GM12878 (cell line): ENCODE results near the gene COTL1. TPM values are rescaled to one million over a fixed set of nuclear protein-coding genes. Genes with fewer than 3 reads are reported as not detected.
A peak's percentile ranks its signal among the peaks of the same experiment; 100 is the strongest.

Experiments
- ATAC-seq: fragments of 200-7000 bp; cut with Tn5 transposase; 3 replicates; pipeline ENCODE4 v1.9.1; 2020; ENCODE audit warnings: mild to moderate bottlenecking, moderate library complexity
- BruUV-seq: library from RNA; stranded (reverse); fragments of 400-500 nt; replicated peaks from 2 replicates; lab custom pipeline; 2021; lab: Mats Ljungman, UMichigan
- CTCF ChIA-PET: fragments of 300-600 bp; sonication (Branson Sonifier 250); formaldehyde crosslinking; extraction: SDS; loops from one replicate; lab custom pipeline; 2021; ENCODE audit warnings: inconsistent platforms; lab: Yijun Ruan, JAX
- POLR2A ChIA-PET: fragments of 350-600 bp; formaldehyde crosslinking; extraction: SDS; loops from one replicate; lab custom pipeline; 2021; ENCODE audit warnings: inconsistent platforms; lab: Charles Lee
- RAD21 ChIA-PET: fragments of 300-600 bp; sonication (Branson Sonifier 250); formaldehyde crosslinking; loops from one replicate; lab custom pipeline; 2023; ENCODE audit warnings: antibody characterized with exemption; ENCODE audit not compliant: unreplicated experiment; lab: Charles Lee
- SMC1A ChIA-PET: fragments of 300-600 bp; sonication (Branson Sonifier 250); formaldehyde crosslinking; loops from one replicate; lab custom pipeline; 2023; ENCODE audit not compliant: unreplicated experiment, uncharacterized antibody; lab: Charles Lee
- DNase-seq: peaks from one replicate; pipeline ENCODE4 v3.0.0-alpha.2; 2011; ENCODE audit warnings: low read depth, low spot score
- FAIRE-seq: peaks from 3 replicates; lab custom pipeline; 2011; peaks lifted over from hg19 to GRCh38; lab: Jason Lieb, UNC
- H2AFZ ChIP-seq: 2 replicates; pipeline ENCODE4 v1.6.0; 2011; ENCODE audit warnings: low read depth, low read length, control low read depth; ENCODE audit not compliant: control insufficient read depth
- H3K27ac ChIP-seq: 2 replicates; pipeline ENCODE4 v1.5.1; 2011; ENCODE audit warnings: control low read depth; ENCODE audit not compliant: control insufficient read depth, insufficient read depth
- H3K27me3 ChIP-seq, 2 experiments: replicated peaks in 1 of 2; 2 replicates each; pipeline versions ENCODE4 v1.6.0 to v1.6.1; 2011; ENCODE audit warnings: low read length in 1 of 2; ENCODE audit not compliant: control insufficient read depth in 2 of 2, insufficient read depth in 2 of 2
- H3K36me3 ChIP-seq, 2 experiments: 2 replicates each; pipeline ENCODE4 v1.5.1; 2011; ENCODE audit warnings: low read length in 1 of 2; ENCODE audit not compliant: control insufficient read depth in 2 of 2, insufficient read depth in 2 of 2
- H3K4me1 ChIP-seq: 2 replicates; pipeline ENCODE4 v1.6.1; 2011; ENCODE audit warnings: mild to moderate bottlenecking, low read length, moderate library complexity, mixed read lengths; ENCODE audit not compliant: control insufficient read depth, insufficient read depth
- H3K4me2 ChIP-seq: 2 replicates; pipeline ENCODE4 v1.6.0; 2011; ENCODE audit warnings: control low read depth; ENCODE audit not compliant: control insufficient read depth, insufficient read depth
- H3K4me3 ChIP-seq: fragments of 200-600 bp; sonication (generic); 2 replicates; pipeline ENCODE4 v1.5.1; 2016
- H3K79me2 ChIP-seq: 2 replicates; pipeline ENCODE4 v1.6.0; 2011; ENCODE audit warnings: low read length; ENCODE audit not compliant: control insufficient read depth, insufficient read depth
- H3K9ac ChIP-seq: 2 replicates; pipeline ENCODE4 v1.8.0; 2011; ENCODE audit warnings: low read length, control low read depth, mixed read lengths; ENCODE audit not compliant: control insufficient read depth, insufficient read depth
- H3K9me3 ChIP-seq: replicated peaks from 3 replicates; pipeline ENCODE4 v1.5.1; 2011; ENCODE audit warnings: mild to moderate bottlenecking, low read length; ENCODE audit not compliant: control insufficient read depth, insufficient read depth
- H4K20me1 ChIP-seq: 2 replicates; pipeline ENCODE4 v1.6.0; 2011; ENCODE audit not compliant: control insufficient read depth, insufficient read depth
- IRF4 ChIP-seq: IDR thresholded peaks from 2 replicates; pipeline ENCODE4 v1.6.1; 2011; ENCODE audit warnings: low read depth, low read length
- MEF2B ChIP-seq: fragments of 450-650 bp; IDR thresholded peaks from 2 replicates; pipeline ENCODE4 v1.6.1; 2018; ENCODE audit warnings: mild to moderate bottlenecking, moderate library complexity; ENCODE audit not compliant: partially characterized antibody, poor library complexity, severe bottlenecking
- MTA3 ChIP-seq: IDR thresholded peaks from 2 replicates; pipeline ENCODE4 v1.6.1; 2012; ENCODE audit warnings: low read length, inconsistent platforms, borderline replicate concordance
- NBN ChIP-seq: fragments of 450-650 bp; IDR thresholded peaks from 2 replicates; pipeline ENCODE4 v1.6.1; 2016
- ZNF24 ChIP-seq: fragments of 450-650 bp; IDR thresholded peaks from 2 replicates; pipeline ENCODE4 v1.6.1; 2017; ENCODE audit warnings: antibody characterized with exemption, mild to moderate bottlenecking
- WGBS: methylation state at CpG from one replicate; pipeline ENCODE4 v1.1.6; 2016; ENCODE audit warnings: low lambda C conversion rate; ENCODE audit not compliant: insufficient replicate concordance, insufficient coverage; ENCODE audit errors: missing lambda C conversion rate; 5-methylcytosine and 5-hydroxymethylcytosine counted together
- in situ Hi-C: fragments of 300-500 bp; cut with MboI; formaldehyde crosslinking; loops from 9 replicates; pipeline ENCODE4 v1.14.3; 2018; ENCODE audit warnings: mixed read lengths
- intact Hi-C: fragments of 100-400 bp; cut with micrococcal nuclease; formaldehyde crosslinking; loops from one replicate; pipeline ENCODE4 v1.14.2; 2022; ENCODE audit not compliant: unreplicated experiment
- polyA plus RNA-seq, 11 experiments: library from polyadenylated mRNA; depleted of rRNA in 4 of 11; unstranded in 6 of 11; stranded (reverse) in 5 of 11; fragments of >200 nt; fragmentation: Nextera tagmentation in 4 of 11; fragmentation: Illumina TruSeq in 1 of 11; extraction: Ambion mirVana in 4 of 11; extraction: Trizol in 1 of 11; gene quantifications; 1 replicate in 1 of 11; 2 replicates in 10 of 11; pipeline versions ENCODE4 v1.2.1 to v1.2.3, GENCODE V29; 2011 to 2016; ENCODE audit warnings: inconsistent platforms in 2 of 11, missing spikeins in 2 of 11, low read depth in 1 of 11
- total RNA-seq, 4 experiments: library from RNA; depleted of rRNA in 3 of 4; stranded (reverse); fragments of >200 nt in 3 of 4; fragmentation: Illumina TruSeq in 1 of 4; extraction: Trizol in 1 of 4; gene quantifications; 2 replicates each; pipeline versions ENCODE4 v1.2.1 to v1.2.3, GENCODE V29; 2013 to 2021
- TF ChIP-seq, protein P1 (sequence below): fragments of 450-650 bp; IDR thresholded peaks from 2 replicates; pipeline ENCODE4 v1.6.1; 2017; ENCODE audit warnings: mild to moderate bottlenecking, moderate library complexity

The COTL1 gene
- total and polyA plus RNA-seq, 10 of the 15 experiments (the other 5 are each of a cell fraction or from before 2014, with no cell fraction given), result 140 to 894 (median 330) TPM

DNA sequence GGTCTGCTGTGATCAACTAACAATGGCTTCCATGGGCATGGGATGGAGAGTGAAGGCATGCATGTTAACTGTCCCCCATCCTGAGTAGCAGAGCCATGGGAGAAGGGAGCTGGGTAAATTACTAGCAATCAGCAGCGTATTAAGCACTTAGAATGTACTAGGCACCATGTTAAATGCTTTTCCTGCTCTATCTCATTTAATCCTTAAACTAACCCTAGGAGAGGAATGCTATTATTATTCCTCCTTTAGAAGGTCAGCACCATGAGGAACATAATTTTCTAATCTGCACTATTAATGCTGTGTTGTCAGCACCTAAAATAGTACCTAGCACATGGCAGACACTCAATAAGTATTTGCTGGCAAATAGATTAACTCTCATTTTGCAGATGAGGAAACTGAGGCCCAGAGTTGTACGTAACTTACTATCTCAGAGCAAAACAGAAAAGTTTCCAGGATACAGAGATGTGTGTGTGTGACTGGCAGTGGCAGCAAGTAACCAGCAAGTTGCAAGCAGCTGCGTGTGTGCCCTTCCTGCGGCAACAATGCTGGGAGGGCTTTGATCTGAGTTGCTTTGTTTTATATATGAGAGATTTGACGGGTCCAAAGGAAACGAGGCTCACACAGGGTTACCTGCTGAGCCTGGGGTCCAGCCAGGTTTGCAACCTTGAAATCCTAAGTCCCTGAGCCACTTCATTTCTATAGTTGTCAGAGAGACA lies 23.9 kb upstream of the COTL1 start:
- RAD21 ChIA-PET, result interaction anchor here (1.2 to 1.3 kb wide), 2 partner anchors 13 to 85 kb away, joined by 3 to 5 read pairs; no protein-coding TSS in a partner anchor
- H3K4me2 ChIP-seq, result peak overlapping the region; percentile 46
- TF ChIP-seq MTA3 (no peak), MEF2B (peak; percentile 3), NBN (no peak)
- peak overlapping the region; percentile 57; the same call in 1 of the 2 replicates for H2AFZ ChIP-seq
- in situ Hi-C loops, result loop anchor here (25.0 kb wide), 1 partner anchor 320 kb away; no protein-coding TSS in a partner anchor
- CTCF ChIA-PET, result interaction anchor here (0.5 to 1.9 kb wide), 6 partner anchors 20 to 444 kb away, joined by 3 to 16 read pairs (median 5); no protein-coding TSS in a partner anchor
- BruUV-seq, result TSS peak; percentile 90
- no peak for DNase-seq
- WGBS, result 80% methylated on average over 6 of the region's 6 CpGs
- no peaks in the 10 kb centered on the region for H3K27me3 ChIP-seq
- H3K27ac ChIP-seq, result peak overlapping the region; percentile 60
- no peak for ATAC-seq
- POLR2A ChIA-PET, result interaction anchor here (0.6 to 2.1 kb wide), 7 partner anchors 13 to 94 kb away, joined by 3 to 8 read pairs (median 3); no protein-coding TSS in a partner anchor
- H3K36me3 ChIP-seq, result no peaks in the 10 kb centered on the region
- peak overlapping the region; percentile 37; the same call in 1 of the 2 replicates for H3K9ac ChIP-seq
- intact Hi-C loops, result no loop called here
- H3K4me1 ChIP-seq, result peaks cover 47% of the 10 kb centered on the region
- H3K4me3 ChIP-seq, result peak overlapping the region; percentile 24; the same call in 1 of the 2 replicates
- SMC1A ChIA-PET, result interaction anchor here (0.8 to 2.0 kb wide), 6 partner anchors 8 to 90 kb away, joined by 3 to 13 read pairs (median 4); no protein-coding TSS in a partner anchor
- H3K79me2 ChIP-seq, result no peaks in the 10 kb centered on the region
- H3K9me3 ChIP-seq, result no peaks in the 10 kb centered on the region
- FAIRE-seq, result no peak
- no peaks in the 10 kb centered on the region for H4K20me1 ChIP-seq

DNA sequence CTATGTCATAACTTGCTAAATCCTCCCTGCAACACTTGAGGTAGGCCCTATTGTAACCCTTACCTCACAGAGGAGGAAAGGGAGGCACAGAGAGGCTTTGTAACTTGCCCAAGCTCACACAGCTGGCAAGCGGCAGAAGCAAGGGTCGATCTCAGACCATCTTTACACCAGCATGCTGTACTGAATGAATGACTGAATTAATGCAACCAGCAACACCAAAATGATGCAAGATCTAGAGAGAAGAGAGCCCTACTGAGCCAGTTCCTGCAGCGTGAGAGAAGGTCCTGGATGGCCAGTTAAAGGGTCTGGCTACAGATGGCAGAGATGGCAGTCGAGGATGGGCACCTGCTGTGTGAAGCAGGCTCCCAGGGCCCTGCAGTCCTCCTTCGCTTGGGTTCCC lies 22.3 kb upstream of the COTL1 start:
- no peaks in the 10 kb centered on the region for H3K79me2 ChIP-seq
- H3K4me1 ChIP-seq, result peaks cover 47% of the 10 kb centered on the region
- H3K27ac ChIP-seq, result peak overlapping the region; percentile 60; the same call in 1 of the 2 replicates
- no peaks in the 10 kb centered on the region for H3K9me3 ChIP-seq
- H4K20me1 ChIP-seq, result no peaks in the 10 kb centered on the region
- no peak overlapping the region for H3K4me2 ChIP-seq
- ChIA-PET CTCF (interaction anchor here (0.7 to 1.9 kb wide), 2 partner anchors 15 to 86 kb away, joined by 3 to 12 read pairs; no protein-coding TSS in a partner anchor), RAD21 (no interaction called here), SMC1A (interaction anchor here (2.0 kb wide), 1 partner anchor 18 kb away, joined by 13 read pairs; no protein-coding TSS in a partner anchor), POLR2A (no interaction called here)
- no peaks in the 10 kb centered on the region for H3K27me3 ChIP-seq
- TF ChIP-seq, protein P1, sequence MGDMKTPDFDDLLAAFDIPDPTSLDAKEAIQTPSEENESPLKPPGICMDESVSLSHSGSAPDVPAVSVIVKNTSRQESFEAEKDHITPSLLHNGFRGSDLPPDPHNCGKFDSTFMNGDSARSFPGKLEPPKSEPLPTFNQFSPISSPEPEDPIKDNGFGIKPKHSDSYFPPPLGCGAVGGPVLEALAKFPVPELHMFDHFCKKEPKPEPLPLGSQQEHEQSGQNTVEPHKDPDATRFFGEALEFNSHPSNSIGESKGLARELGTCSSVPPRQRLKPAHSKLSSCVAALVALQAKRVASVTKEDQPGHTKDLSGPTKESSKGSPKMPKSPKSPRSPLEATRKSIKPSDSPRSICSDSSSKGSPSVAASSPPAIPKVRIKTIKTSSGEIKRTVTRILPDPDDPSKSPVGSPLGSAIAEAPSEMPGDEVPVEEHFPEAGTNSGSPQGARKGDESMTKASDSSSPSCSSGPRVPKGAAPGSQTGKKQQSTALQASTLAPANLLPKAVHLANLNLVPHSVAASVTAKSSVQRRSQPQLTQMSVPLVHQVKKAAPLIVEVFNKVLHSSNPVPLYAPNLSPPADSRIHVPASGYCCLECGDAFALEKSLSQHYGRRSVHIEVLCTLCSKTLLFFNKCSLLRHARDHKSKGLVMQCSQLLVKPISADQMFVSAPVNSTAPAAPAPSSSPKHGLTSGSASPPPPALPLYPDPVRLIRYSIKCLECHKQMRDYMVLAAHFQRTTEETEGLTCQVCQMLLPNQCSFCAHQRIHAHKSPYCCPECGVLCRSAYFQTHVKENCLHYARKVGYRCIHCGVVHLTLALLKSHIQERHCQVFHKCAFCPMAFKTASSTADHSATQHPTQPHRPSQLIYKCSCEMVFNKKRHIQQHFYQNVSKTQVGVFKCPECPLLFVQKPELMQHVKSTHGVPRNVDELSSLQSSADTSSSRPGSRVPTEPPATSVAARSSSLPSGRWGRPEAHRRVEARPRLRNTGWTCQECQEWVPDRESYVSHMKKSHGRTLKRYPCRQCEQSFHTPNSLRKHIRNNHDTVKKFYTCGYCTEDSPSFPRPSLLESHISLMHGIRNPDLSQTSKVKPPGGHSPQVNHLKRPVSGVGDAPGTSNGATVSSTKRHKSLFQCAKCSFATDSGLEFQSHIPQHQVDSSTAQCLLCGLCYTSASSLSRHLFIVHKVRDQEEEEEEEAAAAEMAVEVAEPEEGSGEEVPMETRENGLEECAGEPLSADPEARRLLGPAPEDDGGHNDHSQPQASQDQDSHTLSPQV, result no peak
- TF ChIP-seq IRF4 (no peak), ZNF24 (peak; percentile 74; the same call in 1 of the 2 replicates)
- H3K9ac ChIP-seq, result no peak overlapping the region
- WGBS, result 89% methylated on average over 5 of the region's 5 CpGs
- FAIRE-seq (no peak), DNase-seq (no peak), ATAC-seq (no peak)
- no peak overlapping the region for H2AFZ ChIP-seq
- no peak overlapping the region for H3K4me3 ChIP-seq
- BruUV-seq, result no TSS peak
- no peaks in the 10 kb centered on the region for H3K36me3 ChIP-seq
- intact Hi-C loops (no loop called here), in situ Hi-C loops (loop anchor here (25.0 kb wide), 1 partner anchor 322 kb away; no protein-coding TSS in a partner anchor)
